AG04449 (cell line): Measurements from ENCODE around the gene PRMT5.
"Not testable (repeated sequence)": the region's sequence is repeated elsewhere in the genome, so short reads cannot be mapped to it uniquely, and the experiment has no call there.

ENCODE experiments used
- CTCF ChIA-PET: fragments of 350-600 bp; formaldehyde crosslinking; extraction: SDS; loops from one replicate; lab custom pipeline; 2021; ENCODE audit warnings: antibody characterized with exemption; lab: Yijun Ruan, JAX
- POLR2A ChIA-PET: fragments of 400-600, 350-600 bp; formaldehyde crosslinking; extraction: SDS; loops from one replicate; lab custom pipeline; 2020; ENCODE audit warnings: antibody characterized with exemption, inconsistent platforms; lab: Yijun Ruan, JAX
- DNase-seq: peaks from one replicate; pipeline ENCODE4 v3.0.0-alpha.2; 2010; ENCODE audit warnings: low read depth, low spot score
- H3K4me3 ChIP-seq: 2 replicates; pipeline ENCODE4 v1.5.1; 2011; ENCODE audit warnings: low read depth, mild to moderate bottlenecking, control low read depth, low read length
- CTCF ChIP-seq: IDR thresholded peaks from one replicate; pipeline ENCODE4 v1.5.1; 2011; ENCODE audit warnings: mild to moderate bottlenecking, moderate library complexity, low read length, control low read depth, inconsistent platforms; ENCODE audit not compliant: insufficient read depth; ENCODE audit errors: missing control alignments

The PRMT5 gene

GRCh38 chr14:22974530-22975313 lies 45.5 kb upstream of the PRMT5 start:
- ChIA-PET CTCF (interaction anchor here (1.0 to 32.7 kb wide), 10 partner anchors 8 to 411 kb away, joined by 3 to 1423 read pairs (median 12); partner anchors contain the start of genes AJUBA, CDH24, HAUS4 and PRMT5), POLR2A (interaction anchor here (1.0 to 1.4 kb wide), 2 partner anchors 11 to 18 kb away, joined by 4 read pairs; partner anchors contain the start of gene HAUS4)
- DNase-seq = no peak
- no peak for TF ChIP-seq CTCF
- no peak overlapping the region; the same call in 1 of the 2 replicates for H3K4me3 ChIP-seq

- H3K4me3 ChIP-seq = no peak overlapping the region
- POLR2A ChIA-PET = interaction anchor here (0.7 to 2.6 kb wide), 6 partner anchors 9 to 137 kb away, joined by 3 to 10 read pairs (median 4); partner anchors contain the start of genes AJUBA, HAUS4 and MMP14
- TF ChIP-seq CTCF = peak; percentile 52
- no peak for DNase-seq
- CTCF ChIA-PET = interaction anchor here (0.7 to 32.7 kb wide), 24 partner anchors 12 to 653 kb away, joined by 3 to 1423 read pairs (median 5); partner anchors contain the start of genes AJUBA, CDH24, HAUS4 and PRMT5
These were observed 44.2 kb upstream of the PRMT5 start for GRCh38 chr14:22973217-22974032.

DNA sequence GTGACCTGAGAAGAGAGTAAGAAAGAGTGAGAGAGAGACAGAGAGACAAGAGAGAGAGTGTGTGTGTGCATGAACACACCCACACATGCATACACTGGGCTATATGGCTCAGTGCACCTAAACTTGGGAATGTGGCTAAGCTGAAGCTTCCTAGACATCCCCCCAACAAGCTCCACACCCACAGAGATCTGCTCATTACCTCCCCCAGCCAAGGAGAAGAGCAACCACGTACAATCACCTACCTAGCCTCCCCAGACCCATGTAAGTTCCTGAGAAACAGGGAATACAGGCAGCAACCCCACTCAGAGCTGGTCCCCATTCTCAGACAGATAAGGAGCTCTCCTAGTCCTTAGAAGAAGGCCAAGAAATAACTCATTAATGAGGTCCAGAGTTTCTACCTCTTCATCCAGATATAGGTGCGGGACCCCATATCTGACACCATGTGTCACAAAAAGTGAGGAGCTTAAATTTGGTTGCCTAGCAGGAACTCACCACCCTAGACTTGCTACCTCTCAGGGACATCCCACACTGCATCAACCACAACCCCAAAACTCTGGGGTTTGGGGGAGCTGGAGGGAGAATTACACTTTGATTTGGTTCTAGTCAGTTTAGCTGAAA lies 43.2 kb upstream of the PRMT5 start:
- H3K4me3 ChIP-seq = no peak overlapping the region
- TF ChIP-seq CTCF = no peak
- CTCF ChIA-PET = interaction anchor here (0.7 to 32.7 kb wide), 21 partner anchors 13 to 652 kb away, joined by 3 to 1423 read pairs (median 5); partner anchors contain the start of genes AJUBA, CDH24, HAUS4 and PRMT5
- POLR2A ChIA-PET = interaction anchor here (1.1 to 2.6 kb wide), 2 partner anchors 10 to 136 kb away, joined by 3 to 10 read pairs; partner anchors contain the start of genes AJUBA and MMP14
- no peak for DNase-seq

GRCh38 chr14:22971152-22971551 lies 42.0 kb upstream of the PRMT5 start:
- no peak overlapping the region for H3K4me3 ChIP-seq
- TF ChIP-seq CTCF = no peak
- ChIA-PET POLR2A (no interaction called here), CTCF (interaction anchor here (3.6 to 32.7 kb wide), 4 partner anchors 12 to 82 kb away, joined by 25 to 1423 read pairs (median 178); partner anchors contain the start of genes AJUBA, CDH24, HAUS4 and PRMT5)
- no peak for DNase-seq

GRCh38 chr14:22966783-22967269 lies 37.6 kb upstream of the PRMT5 start:
- DNase-seq = no peak
- ChIA-PET CTCF (interaction anchor here (0.5 to 1.5 kb wide), 4 partner anchors 8 to 93 kb away, joined by 3 read pairs; no protein-coding TSS in a partner anchor), POLR2A (interaction anchor here (1.0 to 1.1 kb wide), 2 partner anchors 10 to 11 kb away, joined by 3 to 5 read pairs; no protein-coding TSS in a partner anchor)
- no peak for TF ChIP-seq CTCF
- no peak overlapping the region for H3K4me3 ChIP-seq

DNA sequence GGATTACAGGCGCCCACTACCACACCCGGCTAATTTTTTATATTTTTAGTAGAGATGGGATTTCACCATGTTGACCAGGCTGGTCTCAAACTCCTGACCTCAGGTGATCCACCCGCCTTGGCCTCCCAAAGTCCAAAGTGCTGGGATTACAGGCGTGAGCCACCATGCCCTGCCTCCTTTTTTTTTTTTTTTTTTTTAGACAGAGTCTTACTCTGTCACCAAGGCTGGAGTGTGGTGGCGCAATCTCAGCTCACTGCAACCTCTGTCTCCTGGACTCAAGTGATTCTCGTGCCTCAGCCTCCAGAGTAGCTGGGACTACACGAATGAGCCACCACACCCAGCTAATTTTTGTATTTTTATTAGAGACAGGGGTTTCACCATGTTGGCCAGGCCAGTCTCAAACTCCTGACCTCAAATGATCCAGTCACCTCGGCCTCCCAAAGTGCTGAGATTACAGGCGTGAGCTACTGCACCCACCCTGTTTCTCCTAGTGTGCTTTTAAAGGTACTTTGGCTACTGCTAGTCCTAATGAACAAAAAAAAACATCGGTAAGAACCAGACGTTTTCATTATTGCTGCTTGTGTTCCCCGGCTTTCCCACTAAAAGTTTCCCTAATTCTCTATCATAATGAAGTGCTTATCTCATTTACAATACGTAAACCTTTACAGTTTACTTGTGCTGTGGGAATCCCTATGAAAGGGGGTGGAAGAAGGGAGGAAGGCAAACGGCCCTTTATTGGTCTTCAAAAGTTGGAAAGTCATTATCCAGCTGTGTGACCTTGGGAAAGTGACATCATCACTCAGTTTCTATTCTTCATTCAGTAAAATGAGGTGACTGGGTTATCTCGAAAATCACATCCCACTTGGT lies 37.0 kb upstream of the PRMT5 start:
- ChIA-PET CTCF (interaction anchor here (1.4 to 3.1 kb wide), 3 partner anchors 9 to 409 kb away, joined by 3 to 10 read pairs (median 3); no protein-coding TSS in a partner anchor), POLR2A (interaction anchor here (1.0 to 1.1 kb wide), 2 partner anchors 10 to 12 kb away, joined by 3 to 5 read pairs; no protein-coding TSS in a partner anchor)
- not testable (repeated sequence) for DNase-seq, H3K4me3 ChIP-seq
